ENCODE data around the gene TIAL1.

DNA sequence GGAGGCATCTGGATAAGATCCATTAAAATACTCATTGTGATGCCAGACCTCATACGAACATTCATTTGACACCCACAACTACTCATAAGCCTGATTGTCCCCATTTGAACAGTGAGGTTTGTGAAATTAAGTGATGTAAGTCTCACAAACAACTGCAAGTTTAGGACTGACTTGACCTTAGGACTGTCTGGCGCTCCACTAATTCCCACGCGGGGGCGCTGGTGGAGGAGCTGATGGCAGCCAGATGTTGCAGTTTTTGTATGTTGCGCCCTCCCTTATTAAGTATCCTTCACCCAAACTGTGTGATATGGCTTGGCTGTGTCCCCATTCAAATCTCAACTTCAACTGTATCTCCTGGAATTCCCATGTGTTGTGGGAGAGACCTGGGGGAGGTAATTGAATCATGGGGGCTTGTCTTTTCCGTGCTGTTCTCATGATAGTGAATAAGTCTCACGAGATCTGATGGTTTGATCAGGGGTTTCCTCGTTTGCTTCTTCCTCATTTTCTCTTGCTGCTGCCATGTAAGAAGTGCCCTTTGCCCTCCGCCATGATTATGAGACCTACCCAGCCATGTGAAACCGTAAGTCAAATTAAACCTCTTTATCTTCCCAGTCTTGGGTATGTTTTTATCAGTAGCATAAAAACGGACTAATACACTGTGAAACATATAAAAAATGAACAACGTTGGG is 20.3 kb upstream of the TIAL1 start:
- TF ChIP-seq, protein P1, sequence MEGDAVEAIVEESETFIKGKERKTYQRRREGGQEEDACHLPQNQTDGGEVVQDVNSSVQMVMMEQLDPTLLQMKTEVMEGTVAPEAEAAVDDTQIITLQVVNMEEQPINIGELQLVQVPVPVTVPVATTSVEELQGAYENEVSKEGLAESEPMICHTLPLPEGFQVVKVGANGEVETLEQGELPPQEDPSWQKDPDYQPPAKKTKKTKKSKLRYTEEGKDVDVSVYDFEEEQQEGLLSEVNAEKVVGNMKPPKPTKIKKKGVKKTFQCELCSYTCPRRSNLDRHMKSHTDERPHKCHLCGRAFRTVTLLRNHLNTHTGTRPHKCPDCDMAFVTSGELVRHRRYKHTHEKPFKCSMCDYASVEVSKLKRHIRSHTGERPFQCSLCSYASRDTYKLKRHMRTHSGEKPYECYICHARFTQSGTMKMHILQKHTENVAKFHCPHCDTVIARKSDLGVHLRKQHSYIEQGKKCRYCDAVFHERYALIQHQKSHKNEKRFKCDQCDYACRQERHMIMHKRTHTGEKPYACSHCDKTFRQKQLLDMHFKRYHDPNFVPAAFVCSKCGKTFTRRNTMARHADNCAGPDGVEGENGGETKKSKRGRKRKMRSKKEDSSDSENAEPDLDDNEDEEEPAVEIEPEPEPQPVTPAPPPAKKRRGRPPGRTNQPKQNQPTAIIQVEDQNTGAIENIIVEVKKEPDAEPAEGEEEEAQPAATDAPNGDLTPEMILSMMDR (IDR thresholded peaks at IDR 0.05): no peak
- TF ChIP-seq EP300 (IDR thresholded peaks at IDR 0.05): no peak
